GM11168 (cell line): ENCODE results near the gene AKIP1.
"Not testable (repeated sequence)": the region's sequence is repeated elsewhere in the genome, so short reads cannot be mapped to it uniquely, and the experiment has no call there.

Source experiments
- in situ Hi-C: fragments of 300-500 bp; cut with MboI; formaldehyde crosslinking; loops from one replicate; pipeline ENCODE4 v1.12.0; 2022; ENCODE audit warnings: low sequenced_read_pairs; ENCODE audit not compliant: unreplicated experiment

The AKIP1 gene

DNA sequence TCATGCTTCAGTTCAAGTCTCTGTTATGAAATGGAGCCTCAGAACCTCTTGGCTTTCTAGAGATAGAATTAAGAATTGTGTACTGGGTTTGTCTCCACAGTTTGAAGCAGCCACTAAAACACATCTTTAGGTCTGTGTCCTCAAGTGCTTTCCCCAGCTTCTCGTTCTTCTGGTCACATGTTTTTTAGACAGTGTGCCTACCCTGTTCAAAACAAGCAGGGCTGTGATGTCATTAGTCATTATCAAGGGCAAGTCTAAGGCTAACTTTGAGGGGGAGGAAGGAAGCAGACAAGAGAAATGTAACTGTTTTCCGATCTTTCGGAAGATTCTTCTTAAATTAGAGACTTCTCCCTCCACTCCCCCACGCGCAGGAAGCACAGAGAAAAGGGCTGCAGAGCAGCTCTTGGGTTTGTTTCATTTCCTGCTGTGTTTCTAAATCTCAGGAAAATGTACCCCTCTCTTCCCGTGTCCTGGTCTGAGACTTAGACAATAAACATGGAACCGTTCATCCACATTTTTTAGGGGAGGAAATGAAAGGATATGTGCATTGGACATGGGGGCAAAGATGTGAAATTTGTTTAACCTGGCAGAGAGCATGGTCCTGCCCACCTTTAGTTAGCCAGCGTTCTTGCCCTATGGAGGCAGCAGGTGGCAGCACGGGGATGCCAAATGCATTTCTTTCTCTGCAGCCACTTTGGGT is 3.1 kb downstream of the AKIP1 start:
- in situ Hi-C loops = no loop called here

- in situ Hi-C loops = no loop called here
Measured at GRCh38 chr11:8914661-8915018, 3.7 kb downstream of the AKIP1 start.

GRCh38 chr11:8917157-8917825 is 6.3 kb downstream of the AKIP1 start:
- in situ Hi-C loops = no loop called here

DNA sequence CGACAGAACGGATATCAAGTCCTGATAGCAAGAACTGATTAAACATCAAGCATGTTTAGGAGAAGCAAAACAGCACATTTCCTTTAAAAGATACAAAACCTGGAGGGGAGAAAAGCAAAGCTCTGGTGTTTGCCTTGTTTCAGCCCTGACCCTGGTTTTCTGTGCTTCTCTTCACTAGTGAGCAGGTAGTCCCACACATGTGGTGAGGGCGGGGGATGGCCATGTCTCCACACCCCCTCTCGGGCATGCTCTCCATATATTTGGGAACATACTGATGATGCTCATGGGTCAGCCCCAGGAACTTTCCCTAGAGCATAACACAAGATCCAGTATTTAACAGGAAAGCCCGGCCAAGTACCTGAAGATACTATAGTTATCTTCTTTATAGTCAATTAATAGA is 11.7 kb downstream of the AKIP1 start:
- in situ Hi-C loops = no loop called here

DNA sequence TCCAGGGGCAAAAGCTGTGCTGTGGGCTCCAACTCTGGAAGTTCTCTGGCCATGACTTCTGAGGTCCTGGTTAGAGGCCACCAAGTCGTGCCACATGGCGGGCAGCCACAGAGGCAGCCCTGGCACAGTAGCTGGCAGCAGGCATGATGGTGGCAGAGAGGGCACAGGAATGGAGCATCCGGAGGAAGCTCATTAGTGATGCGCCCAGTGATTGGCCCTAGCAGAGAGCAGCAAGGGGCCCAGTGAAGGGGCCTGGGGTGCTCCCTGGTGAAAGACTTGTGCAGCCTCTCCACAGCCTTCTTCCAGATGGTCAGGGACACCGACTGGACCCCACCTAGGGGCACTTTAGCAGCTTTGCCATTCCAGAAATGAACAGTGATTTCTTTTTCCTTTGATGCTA is 14.7 kb downstream of the AKIP1 start:
- in situ Hi-C loops = no loop called here

DNA sequence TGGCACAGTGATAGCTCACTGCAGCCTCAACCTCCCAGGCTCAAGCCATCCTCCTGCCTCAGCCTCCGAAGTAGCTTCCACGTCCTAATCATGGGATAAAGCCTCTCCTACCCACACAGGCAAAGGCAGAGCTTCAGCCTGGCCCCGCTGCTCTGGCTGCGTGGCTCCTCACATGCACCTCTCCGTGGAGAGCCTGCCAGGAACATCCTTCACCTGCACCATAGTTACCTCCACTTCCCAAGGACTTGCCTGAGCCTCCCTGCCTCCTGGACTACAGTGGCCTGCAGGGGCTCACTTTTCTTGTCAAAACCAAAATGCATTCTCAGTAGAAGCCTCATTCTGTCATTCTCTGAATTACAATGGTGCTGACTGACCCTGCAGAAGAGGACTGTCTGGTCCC is 15.2 kb downstream of the AKIP1 start:
- in situ Hi-C loops = no loop called here

GRCh38 chr11:8927233-8927632 is 16.2 kb downstream of the AKIP1 start:
- in situ Hi-C loops = no loop called here

GRCh38 chr11:8928205-8928604 is 17.2 kb downstream of the AKIP1 start:
- in situ Hi-C loops = no loop called here

- in situ Hi-C loops = no loop called here
Measured at GRCh38 chr11:8928981-8929615, 18.1 kb downstream of the AKIP1 start.

DNA sequence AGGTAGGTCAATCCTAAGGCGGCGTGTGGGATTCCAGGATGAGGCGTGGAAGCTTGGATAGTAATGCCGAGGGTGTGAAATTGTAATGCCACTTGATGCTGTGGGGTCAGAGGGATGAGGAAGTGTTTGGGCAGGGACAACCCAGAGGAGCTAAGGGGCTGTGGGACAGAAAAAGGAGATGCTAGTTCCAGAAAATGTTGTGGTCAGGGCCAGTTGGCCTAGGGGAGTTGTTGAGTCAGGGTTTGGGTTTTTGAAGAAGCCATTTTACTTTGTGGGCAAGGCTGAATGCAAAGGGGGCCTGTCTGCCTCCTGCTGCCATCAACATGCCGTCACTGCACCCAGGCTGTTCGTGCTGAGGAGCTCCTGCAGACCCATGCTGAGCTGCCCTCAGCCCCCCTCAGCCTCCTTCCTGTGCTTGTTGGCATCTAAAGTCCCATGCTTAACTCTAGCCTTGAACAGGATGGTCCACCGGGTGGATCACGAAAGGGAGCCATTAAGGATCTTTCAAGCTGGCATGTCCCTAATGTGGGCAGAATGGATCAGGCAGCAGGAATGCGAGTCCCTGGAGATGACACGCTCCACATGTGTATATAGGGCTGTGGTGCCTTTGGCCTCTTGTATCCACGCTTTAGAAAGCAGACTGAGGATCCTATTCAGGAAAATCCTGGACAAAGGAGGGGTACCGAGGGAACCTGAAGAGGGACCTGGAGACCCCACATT is 19.6 kb downstream of the AKIP1 start:
- in situ Hi-C loops = no loop called here

DNA sequence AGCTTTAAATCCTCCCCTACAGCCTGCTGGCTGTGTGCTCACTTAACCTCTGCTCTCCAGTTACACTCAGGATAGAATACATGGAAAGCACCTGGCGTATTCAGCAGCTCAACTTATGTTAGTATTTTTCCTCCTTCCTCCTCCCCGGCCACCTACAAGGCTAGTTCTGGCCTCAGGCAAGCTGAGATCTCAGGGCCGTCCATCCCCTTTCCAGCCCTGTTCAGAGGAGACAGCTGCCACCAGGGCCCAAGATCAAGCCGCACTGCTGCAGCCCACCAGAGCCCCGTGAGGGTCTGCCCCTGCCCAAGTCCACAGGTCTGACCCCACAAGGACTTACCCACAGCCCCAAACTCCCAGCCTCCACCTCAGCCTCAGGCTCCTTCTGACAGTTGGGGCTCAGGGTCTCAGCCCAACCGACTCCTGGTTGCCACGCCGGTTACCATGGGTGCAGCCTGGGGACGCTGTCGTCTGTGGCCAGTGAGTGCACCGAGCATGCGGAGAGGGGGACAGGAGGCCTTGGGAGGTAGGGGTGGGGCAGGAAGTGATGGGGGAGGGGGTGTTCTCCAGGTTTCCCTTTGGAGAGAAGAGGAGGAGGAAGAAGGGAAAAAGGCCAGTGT is 21.7 kb downstream of the AKIP1 start, which contains the start of gene C11orf16:
TSS of gene C11orf16 (minus strand) at position 384 of the 617 bp plus-strand sequence. CDS start 639 bp downstream, outside the sequence.
- in situ Hi-C loops = no loop called here

DNA sequence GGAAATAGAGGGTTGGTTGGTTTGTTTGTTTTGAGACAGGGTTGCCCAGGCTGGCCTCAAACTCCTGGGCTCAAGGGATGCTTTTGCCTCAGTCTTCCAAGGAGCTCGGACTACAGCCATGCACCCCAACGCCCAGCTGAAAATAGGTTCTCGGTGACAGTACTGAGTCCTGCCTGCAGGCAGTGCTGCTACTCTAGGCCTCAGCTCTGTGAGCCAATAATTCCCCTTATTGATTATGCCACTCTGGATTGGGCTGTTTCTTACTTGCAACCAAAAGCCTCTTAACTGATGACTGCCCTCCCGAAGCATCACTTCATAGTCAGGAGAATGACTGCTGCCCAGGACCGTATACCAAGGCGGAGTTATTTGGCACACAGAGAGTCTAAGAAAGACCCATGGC is 22.9 kb downstream of the AKIP1 start:
- in situ Hi-C loops = no loop called here

- in situ Hi-C loops = no loop called here
Measured at GRCh38 chr11:8934742-8935488, 23.9 kb downstream of the AKIP1 start.

GRCh38 chr11:8935789-8936188 is 24.8 kb downstream of the AKIP1 start:
- in situ Hi-C loops = not testable (repeated sequence)

- in situ Hi-C loops = no loop called here
Measured at GRCh38 chr11:8937159-8937558, 26.2 kb downstream of the AKIP1 start.

DNA sequence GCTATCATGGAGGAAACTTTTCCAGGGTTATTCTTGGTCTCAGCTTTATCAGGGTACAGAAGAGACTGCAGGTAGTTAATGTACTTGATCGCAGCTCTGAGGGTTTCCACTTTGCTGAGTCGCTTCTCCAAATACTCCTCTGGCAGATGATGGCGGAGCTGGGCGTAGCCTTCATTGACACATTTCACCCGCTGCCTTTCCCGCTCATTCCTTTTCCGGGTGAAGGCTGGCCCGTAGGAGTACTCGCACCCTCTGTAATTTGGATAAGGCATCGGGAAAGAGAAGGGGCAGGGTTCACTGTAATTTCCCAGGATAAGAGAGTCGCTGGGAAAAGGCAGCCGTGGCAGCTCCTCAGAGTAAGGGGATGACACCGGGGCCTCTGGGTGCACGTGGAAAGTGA is 26.7 kb downstream of the AKIP1 start:
- in situ Hi-C loops = no loop called here

DNA sequence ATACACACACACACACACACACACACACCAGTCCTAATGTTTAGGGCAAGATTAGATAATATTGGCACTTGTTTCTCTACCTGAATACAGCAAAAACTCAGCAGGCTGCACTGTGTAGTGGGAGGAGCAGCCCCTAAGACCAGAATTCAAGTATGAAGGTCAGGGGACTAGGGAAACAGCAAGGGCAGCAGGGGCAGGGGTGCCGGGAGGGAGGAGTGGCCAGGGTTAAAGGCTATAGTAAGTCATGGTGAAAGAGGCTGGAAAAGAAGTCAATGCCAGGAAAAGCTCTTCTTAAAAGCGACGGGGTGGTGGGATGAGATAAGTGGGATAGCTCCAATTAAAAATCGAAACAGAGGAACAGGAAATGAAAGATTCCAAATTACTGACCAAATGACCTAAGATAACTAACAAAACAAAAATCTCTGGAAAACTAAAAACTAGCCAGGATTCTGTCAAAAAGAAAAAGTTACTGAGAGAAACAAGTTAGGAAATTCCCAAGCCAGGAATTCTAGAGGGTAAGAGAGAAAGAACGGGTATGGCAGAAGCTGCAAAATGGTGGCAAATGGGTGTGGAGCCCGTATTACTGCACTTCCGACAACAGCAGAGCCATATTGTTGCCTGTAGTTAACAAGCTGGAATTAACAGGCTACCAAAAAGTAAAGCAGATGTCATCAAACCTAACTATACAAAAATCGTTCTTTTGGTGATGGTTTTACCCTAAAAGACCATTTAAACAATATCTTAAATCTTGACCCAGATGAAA is 30.5 kb downstream of the AKIP1 start:
- in situ Hi-C loops = no loop called here

DNA sequence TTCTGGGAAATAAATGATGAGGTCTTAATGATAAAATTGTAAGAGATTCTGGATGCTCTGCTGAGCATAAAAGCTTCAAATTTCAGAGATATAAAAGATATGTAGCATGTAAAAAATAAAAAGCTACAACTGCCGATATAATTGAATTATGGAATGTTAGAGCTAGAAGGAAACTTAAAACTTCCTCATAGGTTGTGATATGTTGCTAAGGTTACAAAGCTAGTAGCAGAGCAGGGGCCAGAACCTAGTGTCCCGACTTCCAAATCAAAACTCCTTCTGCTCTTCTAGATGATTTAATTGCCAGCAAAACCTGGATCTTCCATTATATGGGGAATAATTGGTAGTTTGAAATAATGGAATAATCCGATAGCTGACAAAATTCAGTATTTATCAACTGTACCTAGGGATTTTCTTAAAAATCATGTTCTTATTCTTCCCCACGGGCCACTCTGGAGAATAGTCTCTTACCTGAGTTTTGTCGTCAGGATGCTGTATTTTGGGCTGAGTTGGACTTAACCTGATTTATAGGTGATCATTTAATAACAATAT is 31.6 kb downstream of the AKIP1 start, which contains the start of gene ASCL3:
TSS of gene ASCL3 (minus strand) at position 499 of the 549 bp plus-strand sequence. CDS start 4,855 bp downstream, outside the sequence.
- in situ Hi-C loops = no loop called here
